ENCODE results near the gene CLIP1.
A peak's percentile ranks its signal among the peaks of the same experiment; 100 is the strongest.
"Not testable (repeated sequence)": the region's sequence is repeated elsewhere in the genome, so short reads cannot be mapped to it uniquely, and the experiment has no call there.

Gene CLIP1

DNA sequence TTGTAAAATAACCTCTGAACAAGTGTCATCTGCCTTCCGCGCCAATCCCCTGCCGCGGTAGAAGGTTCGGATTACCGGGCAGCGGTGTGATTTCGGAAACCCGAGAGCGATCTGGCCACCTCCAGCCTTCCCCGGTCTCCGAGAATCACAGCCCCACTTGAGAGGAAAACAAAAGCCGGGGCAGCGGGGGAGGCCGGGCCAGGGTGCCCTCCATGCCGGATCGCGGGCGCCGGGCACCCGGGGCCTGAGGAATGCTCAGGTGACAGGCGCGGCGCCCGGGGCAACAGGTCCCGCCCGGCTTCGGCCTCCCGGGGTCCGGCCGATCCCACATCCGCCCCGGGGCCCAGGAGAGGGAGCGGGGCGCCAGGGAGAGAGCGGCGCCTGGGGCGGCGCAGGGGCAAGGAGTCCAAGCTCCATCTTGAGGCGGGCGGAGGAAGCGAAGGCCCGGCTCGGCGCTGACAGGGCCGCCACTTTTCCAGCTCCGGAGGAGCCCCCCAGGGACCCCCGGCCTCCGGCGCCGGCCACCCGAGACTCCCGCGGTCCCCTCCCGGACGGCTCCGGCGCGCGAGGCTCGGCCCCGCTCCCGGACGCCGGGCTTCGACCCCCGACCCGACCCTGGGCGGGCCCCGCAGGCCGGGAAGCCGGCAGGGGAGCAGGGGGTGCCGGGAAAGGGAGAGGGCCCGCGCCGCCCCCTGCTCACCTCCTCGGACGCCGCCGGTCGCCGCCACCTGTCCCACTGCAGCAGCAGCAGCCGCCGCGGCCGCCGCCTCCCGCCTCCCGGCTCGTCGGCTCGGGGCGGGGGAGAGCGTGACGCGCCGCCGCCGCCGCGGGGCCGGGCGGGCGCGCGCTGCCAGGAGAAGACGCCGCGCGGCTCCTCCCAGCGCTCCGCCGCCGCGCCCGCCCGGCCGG is at the start of gene CLIP1:
TSS of gene CLIP1 (minus strand) at position 849 of the 909 bp plus-strand sequence. CDS start 42,217 bp downstream, outside the sequence.
- peak within 1 kb of the TSS; percentile 81 for H3K4me3 ChIP-seq (ENCODE audit: low read depth, low read length)
- peak within 1 kb of the TSS; percentile 94 for H3K27ac ChIP-seq
- peak; percentile 61 for TF ChIP-seq CTCF (IDR thresholded peaks at IDR 0.05; ENCODE audit: low read depth, low read length, missing control alignments)
- in situ Hi-C loops (cut with HindIII; ENCODE audit: low pct_ligation_motif_present, low sequenced_read_pairs), result no loop called here
- no peaks in the 10 kb centered on the region for H3K36me3 ChIP-seq (replicated peaks)
- peak; percentile 42 for DNase-seq
- H3K27me3 ChIP-seq (replicated peaks), result no peaks in the 10 kb centered on the region

- Histone ChIP-seq H3K27me3 (replicated peaks) (no peaks in the 10 kb centered on the region), H3K27ac (peak overlapping the region; percentile 47), H3K36me3 (replicated peaks) (peaks cover 34% of the 10 kb centered on the region), H3K4me3 (ENCODE audit: low read depth, low read length) (no peak overlapping the region)
- DNase-seq, result no peak
- peak; percentile 78 for TF ChIP-seq CTCF (IDR thresholded peaks at IDR 0.05; ENCODE audit: low read depth, low read length, missing control alignments)
- in situ Hi-C loops (cut with HindIII; ENCODE audit: low pct_ligation_motif_present, low sequenced_read_pairs), result loop anchor here (10.0 kb wide), 1 partner anchor 77 kb away; no protein-coding TSS in a partner anchor
Measured at GRCh38 chr12:122471324-122472226, 49.1 kb upstream of the CLIP1 start.

DNA sequence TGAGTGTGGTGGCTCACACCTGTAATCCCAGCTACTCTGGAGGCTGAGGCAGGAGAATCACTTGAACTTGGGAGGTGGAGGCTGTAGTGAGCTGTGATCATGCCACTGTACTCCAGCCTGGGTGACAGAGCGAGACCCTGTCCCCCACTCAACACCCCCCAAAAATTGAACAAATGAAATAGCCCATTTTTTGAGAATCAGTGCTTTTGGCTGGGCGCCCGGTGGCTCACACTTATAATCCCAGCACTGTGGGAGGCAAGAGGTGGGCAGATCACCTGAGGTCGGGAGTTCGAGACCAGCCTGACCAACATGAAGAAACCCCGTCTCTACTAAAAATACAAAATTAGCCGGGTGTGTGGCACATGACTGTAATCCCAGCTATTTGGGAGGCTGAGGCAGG is 48.1 kb upstream of the CLIP1 start:
- DNase-seq; H3K27ac ChIP-seq; H3K27me3 ChIP-seq (replicated peaks); H3K4me3 ChIP-seq (ENCODE audit: low read depth, low read length): not testable (repeated sequence)
- in situ Hi-C loops (cut with HindIII; ENCODE audit: low pct_ligation_motif_present, low sequenced_read_pairs), result loop anchor here (10.0 kb wide), 1 partner anchor 76 kb away; no protein-coding TSS in a partner anchor
- peaks cover 26% of the 10 kb centered on the region for H3K36me3 ChIP-seq (replicated peaks)

- not testable (repeated sequence) for DNase-seq; H3K27me3 ChIP-seq (replicated peaks); H3K27ac ChIP-seq; H3K4me3 ChIP-seq (ENCODE audit: low read depth, low read length)
- peaks cover 19% of the 10 kb centered on the region for H3K36me3 ChIP-seq (replicated peaks)
- in situ Hi-C loops (cut with HindIII; ENCODE audit: low pct_ligation_motif_present, low sequenced_read_pairs), result loop anchor here (10.0 kb wide), 1 partner anchor 75 kb away; no protein-coding TSS in a partner anchor
Measured at GRCh38 chr12:122469856-122470255, 47.4 kb upstream of the CLIP1 start.

DNA sequence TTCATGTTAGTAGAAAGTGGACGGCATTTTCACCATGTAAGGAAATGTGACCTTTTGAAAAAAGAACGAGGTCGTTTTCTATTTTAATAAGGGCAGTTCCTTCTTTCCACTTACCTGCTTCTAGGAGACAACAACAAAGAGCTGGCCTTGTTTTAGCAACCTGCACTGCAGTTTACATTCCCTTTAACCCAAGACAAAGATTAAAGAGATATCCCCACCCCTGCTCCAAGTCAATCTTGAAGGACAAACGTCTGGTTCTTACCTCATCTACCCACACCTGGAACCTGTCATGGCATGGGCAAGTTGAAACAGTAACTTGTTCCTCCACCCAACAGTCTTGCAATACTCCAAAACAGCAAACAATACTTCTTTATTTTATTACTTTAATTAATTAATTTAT is 45.5 kb upstream of the CLIP1 start:
- H3K36me3 ChIP-seq (replicated peaks), result peaks cover 7% of the 10 kb centered on the region
- no peak for DNase-seq
- TF ChIP-seq CTCF (IDR thresholded peaks at IDR 0.05; ENCODE audit: low read depth, low read length, missing control alignments), result no peak

DNA sequence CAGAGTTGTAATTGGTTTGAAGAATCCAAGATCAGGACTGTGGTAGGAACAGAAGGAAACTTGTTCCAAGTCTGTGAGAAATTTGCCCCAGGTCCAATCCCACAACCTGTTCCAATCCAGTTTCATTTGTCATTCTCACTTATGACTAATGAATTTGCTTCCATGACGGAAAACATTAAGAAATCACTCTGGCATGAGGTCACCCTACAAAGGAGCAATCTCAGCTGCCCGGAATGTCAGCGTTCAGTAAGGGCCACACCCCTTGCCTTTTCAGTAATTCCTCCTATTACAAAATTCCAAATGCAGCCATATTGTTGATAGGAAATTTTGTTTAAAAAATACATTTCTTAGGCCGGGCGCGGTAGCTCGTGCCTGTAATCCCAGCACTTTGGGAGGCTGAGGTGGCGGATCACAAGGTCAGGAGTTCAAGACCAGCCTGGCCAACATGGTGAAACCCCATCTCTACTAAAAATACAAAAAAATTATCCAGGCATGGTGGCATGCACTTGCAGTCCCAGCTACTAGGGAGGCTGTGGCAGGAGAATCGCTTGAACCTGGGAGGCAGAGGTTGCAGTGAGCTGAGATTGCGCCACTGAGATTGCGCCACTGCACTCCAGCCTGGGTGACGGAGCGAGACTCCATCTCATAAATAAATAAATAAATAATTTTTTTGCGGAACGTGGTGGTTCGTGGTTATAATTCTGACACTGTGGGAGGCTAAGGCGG is 42.0 kb upstream of the CLIP1 start:
- H3K36me3 ChIP-seq (replicated peaks); in situ Hi-C loops (cut with HindIII; ENCODE audit: low pct_ligation_motif_present, low sequenced_read_pairs); H3K4me3 ChIP-seq (ENCODE audit: low read depth, low read length); H3K27me3 ChIP-seq (replicated peaks): not testable (repeated sequence)
- peak overlapping the region; percentile 65 for H3K27ac ChIP-seq
- DNase-seq, result peak; percentile 93

More for the DNA sequence above, 45.5 kb upstream of the CLIP1 start:
- H3K27ac ChIP-seq, result no peak overlapping the region
- no peak overlapping the region for H3K4me3 ChIP-seq (ENCODE audit: low read depth, low read length)
- no peaks in the 10 kb centered on the region for H3K27me3 ChIP-seq (replicated peaks)
- in situ Hi-C loops (cut with HindIII; ENCODE audit: low pct_ligation_motif_present, low sequenced_read_pairs), result no loop called here
